Mammary epithelial cell (primary cell): ENCODE measurements around the gene RXRB.

Experiments
- CTCF ChIP-seq, 2 donors: IDR thresholded peaks in 1 of 2; conservative IDR thresholded peaks in 1 of 2; 2 replicates each; pipeline ENCODE4 v1.5.1; 2011 to 2012; ENCODE audit warnings: inconsistent platforms in 2 of 2, low read length in 2 of 2, mild to moderate bottlenecking in 2 of 2, control low read depth in 1 of 2, low read depth in 1 of 2; ENCODE audit not compliant: insufficient read depth in 1 of 2; ENCODE audit errors: extremely low read depth in 1 of 2
- EZH2 ChIP-seq: IDR thresholded peaks from 2 replicates; pipeline ENCODE4 v1.6.1; 2012; ENCODE audit warnings: low read length, inconsistent platforms, borderline replicate concordance

- TF ChIP-seq EZH2 (no peak), CTCF (conservative IDR thresholded peaks at IDR 0.05 in 1 of 2, IDR thresholded peaks at IDR 0.05 in 1 of 2; ENCODE audit: extremely low read depth in 1 of 2, insufficient read depth in 1 of 2, low read depth in 1 of 2, low read length in 2 of 2) (no peak)
These were observed 34.8 kb upstream of the RXRB start for GRCh38 chr6:33235221-33235634.
